Activated naive CD4-positive, alpha-beta T cell treated with anti-CD3 and anti-CD28 coated beads, Interleukin-2, amount 10 ng/mL, durations not matched to agents 7 days and 5 days (primary cell): ENCODE results near the gene NEK6.
A peak's percentile ranks its signal among the peaks of the same experiment; 100 is the strongest.
"Not testable (repeated sequence)": the region's sequence is repeated elsewhere in the genome, so short reads cannot be mapped to it uniquely, and the experiment has no call there.

Source experiments
- CTCF ChIA-PET: fragments of 350-600 bp; sonication (Branson Sonifier 250); formaldehyde crosslinking; loops from one replicate; lab custom pipeline; 2021; ENCODE audit warnings: antibody characterized with exemption; lab: Charles Lee
- DNase-seq: peaks from one replicate; pipeline ENCODE4 v3.0.0-alpha.2; 2020
- H3K27ac Mint-ChIP-seq: one replicate; pipeline ENCODE4 v1.8.0; 2021; ENCODE audit warnings: mild to moderate bottlenecking, moderate library complexity, mixed read lengths
- H3K27me3 Mint-ChIP-seq: one replicate; pipeline ENCODE4 v1.8.0; 2021; ENCODE audit warnings: mild to moderate bottlenecking, mixed read lengths
- H3K36me3 Mint-ChIP-seq: one replicate; pipeline ENCODE4 v1.8.0; 2021; ENCODE audit warnings: mixed read lengths
- H3K4me1 Mint-ChIP-seq: one replicate; pipeline ENCODE4 v1.8.0; 2021; ENCODE audit warnings: mixed read lengths
- H3K4me3 Mint-ChIP-seq: one replicate; pipeline ENCODE4 v1.8.0; 2021; ENCODE audit warnings: mild to moderate bottlenecking, moderate library complexity, mixed read lengths
- H3K9me3 Mint-ChIP-seq: one replicate; pipeline ENCODE4 v1.8.0; 2021; ENCODE audit warnings: mixed read lengths

The NEK6 gene

GRCh38 chr9:124248066-124248465 lies 9.7 kb upstream of the NEK6 start:
- CTCF ChIA-PET: no interaction called here
- Mint-ChIP-seq H3K4me1 (peaks cover 12% of the 10 kb centered on the region), H3K27ac (no peak overlapping the region), H3K27me3 (peaks cover 43% of the 10 kb centered on the region), H3K9me3 (no peaks in the 10 kb centered on the region), H3K4me3 (no peak overlapping the region), H3K36me3 (no peaks in the 10 kb centered on the region)
- no peak for DNase-seq

GRCh38 chr9:124248960-124249359 lies 8.8 kb upstream of the NEK6 start:
- CTCF ChIA-PET: no interaction called here
- H3K9me3 Mint-ChIP-seq: no peaks in the 10 kb centered on the region
- no peak overlapping the region for H3K27ac Mint-ChIP-seq
- peaks cover 12% of the 10 kb centered on the region for H3K4me1 Mint-ChIP-seq
- DNase-seq: no peak
- H3K36me3 Mint-ChIP-seq: no peaks in the 10 kb centered on the region
- H3K4me3 Mint-ChIP-seq: no peak overlapping the region
- H3K27me3 Mint-ChIP-seq: peaks cover 40% of the 10 kb centered on the region

DNA sequence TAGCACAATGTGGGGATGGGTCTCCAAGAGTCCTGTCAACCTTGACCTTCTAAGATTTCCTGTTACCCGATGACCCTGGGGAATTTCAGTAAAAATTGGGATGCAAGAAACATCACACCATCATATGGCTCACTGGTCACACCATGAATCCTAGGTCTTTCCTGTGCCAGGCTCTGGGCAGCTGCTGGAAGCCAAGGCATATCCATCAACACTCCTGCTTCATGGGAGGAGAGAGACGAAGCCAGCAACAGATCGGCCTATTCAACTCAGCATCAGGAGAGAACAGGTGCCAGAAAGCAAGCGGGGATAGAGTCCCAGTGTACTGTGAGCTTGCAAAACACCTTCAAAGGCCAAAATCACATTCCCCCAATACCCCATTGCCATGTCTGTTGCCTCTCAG lies 6.5 kb upstream of the NEK6 start:
- no peaks in the 10 kb centered on the region for H3K9me3 Mint-ChIP-seq
- H3K27me3 Mint-ChIP-seq: peaks cover 52% of the 10 kb centered on the region
- H3K4me3 Mint-ChIP-seq: no peak overlapping the region
- H3K4me1 Mint-ChIP-seq: peaks cover 20% of the 10 kb centered on the region
- CTCF ChIA-PET: no interaction called here
- H3K27ac Mint-ChIP-seq: no peak overlapping the region
- DNase-seq: no peak
- no peaks in the 10 kb centered on the region for H3K36me3 Mint-ChIP-seq

DNA sequence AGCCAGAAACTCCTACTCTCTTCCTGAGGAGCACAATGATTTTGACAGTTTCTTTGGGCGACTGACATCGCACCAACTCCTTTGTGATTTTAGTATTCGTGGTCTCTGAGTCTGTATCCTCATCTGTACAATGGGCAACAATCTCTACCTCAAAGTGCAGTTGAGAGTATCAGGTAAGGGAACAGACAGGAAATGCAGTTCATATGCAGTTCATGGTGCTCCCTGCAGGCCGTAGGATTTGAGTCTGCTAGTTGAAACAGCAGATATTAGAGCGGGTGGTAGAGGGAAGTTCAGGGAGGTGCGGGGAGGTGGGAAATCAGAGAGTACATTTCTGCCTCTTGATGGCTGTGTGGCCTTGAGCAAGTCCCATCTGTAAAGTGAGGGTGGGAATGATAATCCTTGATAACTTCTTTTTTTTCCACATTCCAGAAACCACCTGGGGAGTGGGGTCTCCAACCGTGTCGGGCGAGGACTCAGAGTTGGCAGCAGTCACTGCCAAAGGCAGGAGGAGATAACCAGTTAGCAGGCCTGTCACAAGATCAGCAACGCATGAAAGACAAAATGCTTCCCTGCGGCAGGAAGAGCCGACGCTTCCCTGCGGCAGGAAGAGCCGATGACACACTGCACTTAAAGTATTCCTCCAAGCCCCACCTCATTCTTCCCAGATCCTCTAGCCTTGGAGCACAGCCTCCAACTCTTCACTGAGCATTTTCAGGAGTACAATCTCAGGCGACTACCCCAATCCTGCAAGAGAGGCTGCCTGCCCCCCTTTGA lies 6.0 kb upstream of the NEK6 start:
- H3K4me1 Mint-ChIP-seq: peaks cover 20% of the 10 kb centered on the region
- H3K27ac Mint-ChIP-seq: no peak overlapping the region
- peaks cover 57% of the 10 kb centered on the region for H3K27me3 Mint-ChIP-seq
- H3K4me3 Mint-ChIP-seq: no peak overlapping the region
- no peaks in the 10 kb centered on the region for H3K9me3 Mint-ChIP-seq
- CTCF ChIA-PET: no interaction called here
- DNase-seq: peak; percentile 31
- H3K36me3 Mint-ChIP-seq: no peaks in the 10 kb centered on the region

- Mint-ChIP-seq H3K4me1 (peaks cover 27% of the 10 kb centered on the region), H3K27me3 (peaks cover 67% of the 10 kb centered on the region)
- CTCF ChIA-PET, H3K36me3 Mint-ChIP-seq, H3K4me3 Mint-ChIP-seq, H3K9me3 Mint-ChIP-seq, DNase-seq, H3K27ac Mint-ChIP-seq: not testable (repeated sequence)
Observed at GRCh38 chr9:124252878-124253277, 4.9 kb upstream of the NEK6 start.

- Mint-ChIP-seq H3K4me1 (peaks cover 38% of the 10 kb centered on the region), H3K4me3 (no peak overlapping the region), H3K36me3 (peaks cover 5% of the 10 kb centered on the region), H3K27ac (no peak overlapping the region), H3K9me3 (no peaks in the 10 kb centered on the region), H3K27me3 (peaks cover 67% of the 10 kb centered on the region)
- no peak for DNase-seq
- CTCF ChIA-PET: interaction anchor here (0.6 kb wide), 1 partner anchor 122 kb away, joined by 3 read pairs; no protein-coding TSS in a partner anchor
Observed at GRCh38 chr9:124254261-124254682, 3.5 kb upstream of the NEK6 start.

- H3K9me3 Mint-ChIP-seq: no peaks in the 10 kb centered on the region
- H3K4me1 Mint-ChIP-seq: peaks cover 43% of the 10 kb centered on the region
- no peak overlapping the region for H3K4me3 Mint-ChIP-seq
- H3K36me3 Mint-ChIP-seq: peaks cover 5% of the 10 kb centered on the region
- CTCF ChIA-PET: no interaction called here
- peaks cover 73% of the 10 kb centered on the region for H3K27me3 Mint-ChIP-seq
- no peak for DNase-seq
- H3K27ac Mint-ChIP-seq: no peak overlapping the region
Observed at GRCh38 chr9:124255222-124255621, 2.5 kb upstream of the NEK6 start.

GRCh38 chr9:124256517-124257069 lies 1.2 kb upstream of the NEK6 start:
- Mint-ChIP-seq H3K27me3 (peaks cover 80% of the 10 kb centered on the region), H3K9me3 (no peaks in the 10 kb centered on the region), H3K4me1 (peaks cover 49% of the 10 kb centered on the region), H3K4me3 (peak overlapping the region; percentile 85), H3K36me3 (peaks cover 5% of the 10 kb centered on the region), H3K27ac (no peak overlapping the region)
- DNase-seq: no peak
- CTCF ChIA-PET: interaction anchor here (1.2 kb wide), 1 partner anchor 130 kb away, joined by 5 read pairs; no protein-coding TSS in a partner anchor

- Mint-ChIP-seq H3K36me3 (peaks cover 5% of the 10 kb centered on the region), H3K27me3 (peaks cover 80% of the 10 kb centered on the region), H3K27ac (peak overlapping the region; percentile 65), H3K9me3 (no peaks in the 10 kb centered on the region), H3K4me3 (peak overlapping the region; percentile 85), H3K4me1 (peaks cover 48% of the 10 kb centered on the region)
- no peak for DNase-seq
- CTCF ChIA-PET: interaction anchor here (1.2 kb wide), 1 partner anchor 131 kb away, joined by 5 read pairs; no protein-coding TSS in a partner anchor
Observed at GRCh38 chr9:124257070-124257843, 492 bp upstream of the NEK6 start.

GRCh38 chr9:124258607-124259157 lies 933 bp downstream of the NEK6 start:
- Mint-ChIP-seq H3K4me3 (peak overlapping the region; percentile 94), H3K27ac (no peak overlapping the region), H3K9me3 (no peaks in the 10 kb centered on the region), H3K27me3 (peaks cover 92% of the 10 kb centered on the region), H3K4me1 (peaks cover 48% of the 10 kb centered on the region), H3K36me3 (peaks cover 5% of the 10 kb centered on the region)
- no peak for DNase-seq
- CTCF ChIA-PET: no interaction called here

- Mint-ChIP-seq H3K27me3 (peaks cover 92% of the 10 kb centered on the region), H3K4me1 (peaks cover 42% of the 10 kb centered on the region), H3K36me3 (peaks cover 5% of the 10 kb centered on the region), H3K27ac (no peak overlapping the region), H3K9me3 (no peaks in the 10 kb centered on the region), H3K4me3 (peak overlapping the region; percentile 94)
- DNase-seq: no peak
- CTCF ChIA-PET: no interaction called here
Observed at GRCh38 chr9:124259158-124259808, 1.5 kb downstream of the NEK6 start.

GRCh38 chr9:124260769-124261603 lies 3.2 kb downstream of the NEK6 start:
- no peaks in the 10 kb centered on the region for H3K9me3 Mint-ChIP-seq
- no peak for DNase-seq
- CTCF ChIA-PET: no interaction called here
- peaks cover 87% of the 10 kb centered on the region for H3K27me3 Mint-ChIP-seq
- peaks cover 5% of the 10 kb centered on the region for H3K36me3 Mint-ChIP-seq
- H3K27ac Mint-ChIP-seq: no peak overlapping the region
- H3K4me1 Mint-ChIP-seq: peaks cover 37% of the 10 kb centered on the region
- no peak overlapping the region for H3K4me3 Mint-ChIP-seq
